Measurements from ENCODE around the gene TERB2.
"Not testable (repeated sequence)": the region's sequence is repeated elsewhere in the genome, so short reads cannot be mapped to it uniquely, and the experiment has no call there.

GRCh38 chr15:45024649-45025048 is 68.2 kb downstream of the TERB2 start:
- TF ChIP-seq POLR2A, POLR2AphosphoS5 (IDR thresholded peaks at IDR 0.05): not testable (repeated sequence)

Measured in transverse colon (tissue), 3 donors.